Mucosa of descending colon (tissue), 3 donors: ENCODE data around the gene MMS22L. TPM values are rescaled to one million over a fixed set of nuclear protein-coding genes. Genes with fewer than 3 reads are reported as not detected.

Experiments
- ATAC-seq: fragments of 200-7000 bp; cut with Tn5 transposase; one replicate; pipeline ENCODE4 v1.9.1; 2020; ENCODE audit warnings: mild to moderate bottlenecking, moderate library complexity
- DNase-seq, 3 donors: peaks; one replicate each; pipeline ENCODE4 v3.0.0-alpha.2; 2020
- H3K36me3 ChIP-seq: fragments of 200-600 bp; one replicate; pipeline ENCODE4 v1.8.0; 2021; ENCODE audit warnings: low read depth, mild to moderate bottlenecking
- H3K4me1 ChIP-seq: fragments of 200-600 bp; one replicate; pipeline ENCODE4 v1.8.0; 2021; ENCODE audit warnings: low read depth, mild to moderate bottlenecking
- H3K4me3 ChIP-seq: fragments of 200-600 bp; one replicate; pipeline ENCODE4 v1.8.0; 2021; ENCODE audit warnings: mild to moderate bottlenecking
- H3K9me3 ChIP-seq: fragments of 200-600 bp; one replicate; pipeline ENCODE4 v1.8.0; 2021; ENCODE audit warnings: mild to moderate bottlenecking
- intact Hi-C, 2 donors: fragments of 100-400 bp; cut with DNase I in 1 of 2; cut with micrococcal nuclease in 1 of 2; formaldehyde crosslinking; loops; one replicate each; pipeline versions ENCODE4 v1.11.0 to v1.11.1; 2022; cut with DNase I, micrococcal nuclease
- total RNA-seq, 3 donors: library from RNA; stranded (reverse); fragmentation: NEBNext Ultra II Directional in 2 of 3; extraction: Animal tissue kit (Norgen Biotek cat#: 25700) in 2 of 3; gene quantifications; one replicate each; pipeline versions ENCODE4 v1.2.1 to v1.2.4, GENCODE V29; 2021 to 2023
- TF ChIP-seq, protein P1 (sequence below): fragments of 200-600 bp; IDR thresholded peaks from one replicate; pipeline ENCODE4 v1.8.0; 2022; ENCODE audit warnings: antibody characterized with exemption, mild to moderate bottlenecking
- donor health status: DM: no; HTN: no; CAD: no; lungs with moderate emphysema.
- donor health status: DM: no; HTN: no; CAD: no.
- donor health status: DM: no; HTN: yes; CAD: no.

MMS22L gene
- total RNA-seq, 3 donors from 2014 or later = 9.2 to 10.5 (median 9.5) TPM

DNA sequence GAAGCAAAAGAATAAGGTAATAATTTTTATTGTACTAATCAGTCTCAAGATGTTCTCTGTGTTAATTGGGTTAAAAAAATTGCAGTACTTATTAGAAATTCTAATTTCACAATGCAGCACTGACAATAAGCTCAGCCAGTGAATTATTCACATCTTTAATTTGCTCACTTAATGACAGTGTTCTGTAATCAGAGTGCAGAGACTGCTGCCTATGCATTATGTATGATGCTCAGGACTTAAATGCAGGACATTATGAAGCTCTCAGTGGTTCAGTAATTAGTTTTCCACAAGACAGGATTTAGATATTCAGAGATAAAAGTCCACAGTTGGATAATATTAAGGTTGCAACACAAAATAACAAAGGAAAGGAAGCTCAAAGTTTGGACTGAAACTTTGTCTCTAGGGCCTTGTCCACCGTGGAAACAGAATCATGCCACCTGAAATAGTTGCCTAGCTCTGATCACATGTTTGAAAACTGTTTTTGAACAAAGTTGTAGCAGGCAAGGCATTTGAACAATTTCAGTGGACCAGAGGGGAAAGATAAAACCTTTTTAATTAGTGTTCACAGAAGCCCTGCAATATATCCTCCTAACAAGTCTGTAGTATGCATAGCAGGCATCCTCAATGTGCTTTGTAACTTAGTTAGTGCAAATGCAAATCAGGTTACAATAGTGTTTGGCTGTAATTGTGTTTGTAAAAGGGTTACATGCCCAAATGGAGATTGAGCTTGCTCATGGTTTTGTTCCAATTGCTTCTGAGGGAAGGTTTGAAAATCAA, 23.7 kb upstream of the MMS22L start:
- no peaks in the 10 kb centered on the region for H3K36me3 ChIP-seq
- no peaks in the 10 kb centered on the region for H3K9me3 ChIP-seq
- H3K4me3 ChIP-seq = no peak overlapping the region
- intact Hi-C loops = no loop called here
- ATAC-seq = no peak
- no peak for DNase-seq
- H3K4me1 ChIP-seq = no peaks in the 10 kb centered on the region
- TF ChIP-seq, protein P1, sequence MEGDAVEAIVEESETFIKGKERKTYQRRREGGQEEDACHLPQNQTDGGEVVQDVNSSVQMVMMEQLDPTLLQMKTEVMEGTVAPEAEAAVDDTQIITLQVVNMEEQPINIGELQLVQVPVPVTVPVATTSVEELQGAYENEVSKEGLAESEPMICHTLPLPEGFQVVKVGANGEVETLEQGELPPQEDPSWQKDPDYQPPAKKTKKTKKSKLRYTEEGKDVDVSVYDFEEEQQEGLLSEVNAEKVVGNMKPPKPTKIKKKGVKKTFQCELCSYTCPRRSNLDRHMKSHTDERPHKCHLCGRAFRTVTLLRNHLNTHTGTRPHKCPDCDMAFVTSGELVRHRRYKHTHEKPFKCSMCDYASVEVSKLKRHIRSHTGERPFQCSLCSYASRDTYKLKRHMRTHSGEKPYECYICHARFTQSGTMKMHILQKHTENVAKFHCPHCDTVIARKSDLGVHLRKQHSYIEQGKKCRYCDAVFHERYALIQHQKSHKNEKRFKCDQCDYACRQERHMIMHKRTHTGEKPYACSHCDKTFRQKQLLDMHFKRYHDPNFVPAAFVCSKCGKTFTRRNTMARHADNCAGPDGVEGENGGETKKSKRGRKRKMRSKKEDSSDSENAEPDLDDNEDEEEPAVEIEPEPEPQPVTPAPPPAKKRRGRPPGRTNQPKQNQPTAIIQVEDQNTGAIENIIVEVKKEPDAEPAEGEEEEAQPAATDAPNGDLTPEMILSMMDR = no peak

DNA sequence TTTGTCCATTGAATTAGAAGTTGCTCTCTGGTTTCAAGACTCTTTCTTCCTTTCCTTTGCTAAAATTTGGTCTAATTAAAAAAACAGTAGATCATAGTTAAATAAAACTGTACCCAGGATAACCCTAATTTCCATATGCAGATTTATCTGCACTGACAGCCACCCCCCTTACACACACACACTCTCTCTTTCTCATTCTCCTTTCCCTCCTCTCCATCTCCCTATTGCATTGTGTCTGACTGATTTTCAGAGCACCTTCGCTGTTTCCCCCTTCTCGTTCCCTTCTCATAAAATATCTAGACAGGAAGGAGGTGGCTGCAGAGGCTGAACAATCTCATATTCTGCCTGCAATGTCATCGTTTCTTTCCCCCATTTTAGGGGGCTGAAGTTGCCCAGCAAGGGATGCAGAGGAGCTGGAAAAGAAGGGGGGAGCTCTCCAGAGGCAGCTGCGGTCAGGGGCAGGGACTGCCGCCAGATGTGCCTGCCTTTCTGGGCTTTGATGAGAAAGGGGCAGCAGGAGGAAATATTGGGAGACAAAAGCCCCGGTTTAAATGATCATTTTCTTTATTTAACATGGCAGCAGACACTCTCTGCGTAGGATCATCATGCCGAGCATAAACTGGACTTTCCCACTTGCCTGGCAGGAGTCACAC, 22.5 kb upstream of the MMS22L start:
- no peak for ATAC-seq
- no peak for DNase-seq
- TF ChIP-seq, protein P1 = no peak
- Histone ChIP-seq H3K36me3 (no peaks in the 10 kb centered on the region), H3K4me1 (no peaks in the 10 kb centered on the region), H3K4me3 (no peak overlapping the region), H3K9me3 (no peaks in the 10 kb centered on the region)
- intact Hi-C loops = no loop called here

DNA sequence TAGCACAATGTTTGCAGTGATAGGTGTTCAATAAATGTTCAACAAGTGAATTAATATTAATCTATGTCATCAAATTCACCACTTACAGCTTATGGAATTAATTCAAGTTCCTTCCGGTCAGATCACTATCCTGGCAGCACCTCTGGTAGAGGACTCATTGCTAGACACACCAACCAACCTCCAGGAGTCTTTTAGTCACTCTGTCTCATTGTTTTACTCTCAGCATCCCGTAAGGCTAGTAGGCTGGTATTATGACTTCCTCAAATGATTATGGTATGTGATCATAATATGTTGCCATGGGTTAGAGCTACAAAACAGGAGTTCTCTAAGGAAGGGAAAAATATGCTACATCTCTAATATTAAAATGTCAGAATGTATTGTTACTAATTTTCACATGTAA, 21.7 kb upstream of the MMS22L start:
- TF ChIP-seq, protein P1 = no peak
- intact Hi-C loops = no loop called here
- DNase-seq = no peak
- no peak for ATAC-seq
- Histone ChIP-seq H3K9me3 (no peaks in the 10 kb centered on the region), H3K36me3 (no peaks in the 10 kb centered on the region), H3K4me3 (no peak overlapping the region), H3K4me1 (no peaks in the 10 kb centered on the region)

DNA sequence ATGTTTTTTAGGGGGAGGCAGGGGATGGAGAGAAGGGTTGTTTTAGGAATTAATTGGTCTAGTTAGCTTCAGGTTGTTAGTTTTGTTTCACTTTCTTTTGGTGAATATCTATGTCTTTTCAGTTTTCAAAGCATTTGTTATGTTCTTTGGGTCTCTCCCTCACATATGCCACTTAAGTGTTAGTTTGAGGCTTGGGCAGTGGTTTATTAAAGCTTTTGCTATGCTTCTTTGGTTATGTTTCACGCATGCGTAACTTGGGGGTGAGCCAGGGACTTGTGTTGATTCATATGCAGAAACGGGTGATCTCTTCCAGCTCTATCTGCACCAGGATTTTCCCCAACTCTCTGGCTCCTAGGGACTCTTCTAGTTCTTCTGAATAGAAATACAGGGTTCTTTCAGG, 11.4 kb upstream of the MMS22L start:
- DNase-seq = peak in 1 of 3 donors; percentile 4
- peaks cover under 1% of the 10 kb centered on the region for H3K9me3 ChIP-seq
- ATAC-seq = no peak

DNA sequence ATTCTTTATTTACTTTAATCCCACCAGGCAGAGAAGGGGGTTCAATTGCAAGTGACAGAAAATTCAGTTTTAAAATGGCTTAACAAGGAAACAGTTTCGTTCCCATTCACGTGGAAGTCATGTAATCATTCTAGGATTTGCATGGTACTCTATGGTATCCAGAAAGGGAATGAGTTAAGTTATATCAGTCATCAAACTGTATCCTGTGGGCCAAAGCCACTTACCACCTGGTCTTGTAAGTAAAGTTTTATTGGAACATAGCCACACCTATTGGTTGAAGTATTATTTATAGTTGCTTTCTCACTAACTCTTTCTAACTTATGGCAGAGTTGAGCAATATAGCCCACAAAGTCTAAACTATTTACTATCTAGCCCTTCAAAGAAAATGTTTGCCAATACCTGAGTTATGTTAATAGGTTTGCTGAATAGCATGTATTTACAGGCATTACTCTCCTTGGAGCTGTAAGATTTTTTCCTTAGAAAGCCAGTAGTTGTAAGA, 10.2 kb upstream of the MMS22L start:
- intact Hi-C loops = no loop called here
- DNase-seq = peak in 1 of 3 donors; percentile 5
- Histone ChIP-seq H3K4me1 (no peaks in the 10 kb centered on the region), H3K4me3 (no peak overlapping the region), H3K9me3 (peaks cover 4% of the 10 kb centered on the region), H3K36me3 (no peaks in the 10 kb centered on the region)
- TF ChIP-seq, protein P1 = no peak
- peak; percentile 58 for ATAC-seq

More for the DNA sequence above, 11.4 kb upstream of the MMS22L start:
- Histone ChIP-seq H3K36me3 (no peaks in the 10 kb centered on the region), H3K4me3 (no peak overlapping the region), H3K4me1 (no peaks in the 10 kb centered on the region)
- intact Hi-C loops = no loop called here
- TF ChIP-seq, protein P1 = no peak
